ENCODE data around the gene TAOK2.

Gene TAOK2

DNA sequence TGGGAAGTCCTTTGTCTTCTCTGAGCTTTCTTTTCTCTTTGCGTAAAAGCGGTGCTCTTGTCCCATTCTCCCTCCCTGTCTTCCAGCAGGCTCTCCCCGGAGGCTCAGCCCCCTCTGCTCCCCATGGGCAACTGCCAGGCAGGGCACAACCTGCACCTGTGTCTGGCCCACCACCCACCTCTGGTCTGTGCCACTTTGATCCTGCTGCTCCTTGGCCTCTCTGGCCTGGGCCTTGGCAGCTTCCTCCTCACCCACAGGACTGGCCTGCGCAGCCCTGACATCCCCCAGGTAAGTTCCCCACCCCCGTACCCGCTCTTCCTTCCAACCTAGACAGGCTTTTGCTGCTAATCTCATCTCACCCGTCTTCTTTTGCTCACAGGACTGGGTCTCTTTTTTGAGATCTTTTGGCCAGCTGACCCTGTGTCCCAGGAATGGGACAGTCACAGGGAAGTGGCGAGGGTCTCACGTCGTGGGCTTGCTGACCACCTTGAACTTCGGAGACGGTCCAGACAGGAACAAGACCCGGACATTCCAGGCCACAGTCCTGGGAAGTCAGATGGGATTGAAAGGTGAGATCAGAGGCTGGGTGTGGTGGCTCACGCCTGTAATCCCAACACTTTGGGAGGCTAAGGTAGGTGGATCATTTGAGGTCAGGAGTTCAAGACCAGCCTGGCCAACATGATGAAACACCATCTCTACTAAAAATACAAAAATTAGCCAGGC is 10.5 kb upstream of the TAOK2 start:
- DNase-seq = no peak

- no peak for DNase-seq
These were observed 5.5 kb upstream of the TAOK2 start for GRCh38 chr16:29968205-29968604.

DNA sequence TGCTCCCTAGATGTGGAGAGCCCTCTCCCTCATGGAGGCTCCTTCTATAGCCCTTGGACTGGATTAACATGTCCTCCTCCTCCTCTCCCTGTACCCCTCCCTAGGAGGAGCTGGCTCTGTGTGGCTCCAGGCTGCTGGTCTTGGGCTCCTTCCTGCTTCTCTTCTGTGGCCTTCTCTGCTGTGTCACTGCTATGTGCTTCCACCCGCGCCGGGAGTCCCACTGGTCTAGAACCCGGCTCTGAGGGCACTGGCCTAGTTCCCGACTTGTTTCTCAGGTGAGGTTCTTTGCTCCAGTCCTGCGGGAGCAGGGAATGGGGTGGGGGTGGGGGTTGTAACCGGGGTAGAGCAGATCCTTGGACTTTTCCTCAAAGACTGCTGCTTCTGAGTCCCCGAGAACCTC is 2.4 kb upstream of the TAOK2 start:
- DNase-seq = no peak

DNA sequence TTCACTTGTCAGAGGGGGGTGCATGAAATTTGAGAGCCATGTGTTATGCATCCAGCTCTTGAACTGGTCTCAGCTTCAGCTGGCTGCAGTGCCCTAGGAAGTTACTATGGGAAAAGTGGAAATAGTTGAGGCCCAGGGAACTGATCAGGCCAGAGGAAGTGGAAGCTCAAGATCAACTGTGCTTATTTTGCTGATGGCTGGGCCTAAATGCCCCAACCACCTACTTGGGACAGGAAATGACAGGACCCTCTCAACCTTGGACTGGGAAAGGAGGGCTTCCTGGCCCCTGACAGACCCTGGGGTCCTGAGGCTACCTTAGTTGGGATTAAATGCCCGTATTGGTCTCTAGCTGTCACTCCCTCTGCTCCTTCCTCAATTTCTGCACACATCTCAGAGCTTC is 1.2 kb upstream of the TAOK2 start:
- DNase-seq = no peak

GRCh38 chr16:29972992-29973383 is 680 bp upstream of the TAOK2 start:
- DNase-seq = no peak

DNA sequence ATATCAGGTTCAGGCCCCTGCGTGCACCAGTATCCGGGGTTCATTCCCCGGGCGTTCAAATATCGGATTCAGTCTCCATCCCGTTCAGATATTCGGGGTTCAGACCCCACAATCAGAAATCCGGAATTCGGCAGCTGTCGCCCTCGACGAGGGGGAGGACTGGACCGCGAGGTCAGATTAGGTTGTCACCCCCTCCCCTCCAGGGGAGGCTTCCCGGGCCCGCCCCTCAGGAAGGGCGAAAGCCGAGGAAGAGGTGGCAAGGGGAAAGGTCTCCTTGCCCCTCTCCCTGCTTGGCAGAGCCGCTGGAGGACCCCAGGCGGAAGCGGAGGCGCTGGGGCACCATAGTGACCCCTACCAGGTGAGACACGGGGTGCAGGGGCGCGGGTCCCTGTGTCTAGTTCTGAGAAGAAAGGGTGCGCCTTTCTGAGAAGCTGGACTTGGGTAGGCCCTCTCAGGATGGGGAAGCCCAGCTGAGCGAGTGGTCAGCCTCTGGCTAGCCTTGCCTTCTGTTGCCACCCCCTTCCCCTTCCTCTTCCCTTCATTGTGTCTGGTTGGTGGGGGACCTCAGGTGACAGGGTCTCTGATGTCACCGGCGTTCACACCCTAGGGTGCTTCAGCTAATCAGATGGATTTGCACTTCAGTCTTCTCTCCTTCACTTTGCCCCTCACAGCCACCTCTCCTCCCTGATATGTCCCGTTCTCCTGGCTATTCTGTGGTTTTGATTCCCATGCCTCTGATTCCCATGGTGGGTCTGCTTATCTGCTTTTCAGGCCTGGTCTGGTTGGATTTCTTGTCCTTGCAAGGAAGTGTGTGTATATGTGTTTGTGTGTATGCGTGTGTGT is 844 bp downstream of the TAOK2 start:
- DNase-seq = no peak

- DNase-seq = no peak
These were observed 1.5 kb downstream of the TAOK2 start for GRCh38 chr16:29975134-29975538.

DNA sequence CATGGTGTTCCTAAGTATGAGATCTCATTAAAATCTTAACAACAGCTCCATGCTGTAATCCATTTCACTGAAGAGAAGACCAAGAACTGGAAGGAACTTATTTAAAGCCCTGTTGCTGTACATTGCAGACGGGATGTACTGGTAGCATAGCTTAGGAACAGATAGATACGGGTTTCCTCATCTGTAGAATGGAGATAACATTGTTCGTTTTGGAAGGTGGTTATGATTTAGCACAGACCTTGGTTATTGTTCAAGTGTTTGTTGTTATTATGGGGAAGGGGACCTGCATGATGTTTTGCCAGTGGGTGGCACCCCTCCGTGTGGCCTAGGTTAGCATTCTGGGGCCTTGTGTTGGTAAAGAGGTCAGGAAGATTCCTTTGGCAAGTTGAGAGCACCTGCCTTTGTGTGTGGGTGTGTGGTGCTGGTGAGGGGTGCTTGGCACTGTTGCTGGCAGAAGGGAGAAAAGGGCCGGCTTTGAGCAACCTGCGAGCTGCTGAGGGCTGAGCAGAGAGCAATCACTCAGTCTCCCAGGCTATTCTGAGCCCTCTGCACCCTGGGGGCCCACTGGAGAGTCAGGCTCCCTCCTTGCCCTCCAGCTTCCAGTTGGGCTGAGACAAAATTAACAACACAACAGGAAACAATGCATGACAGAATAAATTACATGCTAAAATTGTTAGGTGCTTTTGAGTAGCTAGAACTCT is 2.3 kb downstream of the TAOK2 start:
- DNase-seq = no peak

- no peak for DNase-seq
These were observed 3.6 kb downstream of the TAOK2 start for GRCh38 chr16:29977063-29977825.

DNA sequence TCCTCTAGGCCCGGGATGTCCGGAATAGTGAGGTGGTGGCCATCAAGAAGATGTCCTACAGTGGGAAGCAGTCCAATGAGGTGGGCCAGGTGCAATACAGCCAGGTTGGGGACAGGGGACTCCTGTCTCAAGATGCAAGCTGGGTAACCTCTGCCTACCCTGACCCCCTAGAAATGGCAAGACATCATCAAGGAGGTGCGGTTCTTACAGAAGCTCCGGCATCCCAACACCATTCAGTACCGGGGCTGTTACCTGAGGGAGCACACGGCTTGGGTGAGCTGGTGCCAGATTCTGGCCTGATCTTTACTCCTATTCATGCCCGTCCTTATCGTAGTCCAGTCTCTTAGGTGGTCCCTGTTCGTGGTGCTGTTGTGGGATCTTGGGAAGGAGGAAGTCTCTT is 4.4 kb downstream of the TAOK2 start:
- DNase-seq = no peak

GRCh38 chr16:29978564-29979270 is 5.0 kb downstream of the TAOK2 start:
- no peak for DNase-seq

DNA sequence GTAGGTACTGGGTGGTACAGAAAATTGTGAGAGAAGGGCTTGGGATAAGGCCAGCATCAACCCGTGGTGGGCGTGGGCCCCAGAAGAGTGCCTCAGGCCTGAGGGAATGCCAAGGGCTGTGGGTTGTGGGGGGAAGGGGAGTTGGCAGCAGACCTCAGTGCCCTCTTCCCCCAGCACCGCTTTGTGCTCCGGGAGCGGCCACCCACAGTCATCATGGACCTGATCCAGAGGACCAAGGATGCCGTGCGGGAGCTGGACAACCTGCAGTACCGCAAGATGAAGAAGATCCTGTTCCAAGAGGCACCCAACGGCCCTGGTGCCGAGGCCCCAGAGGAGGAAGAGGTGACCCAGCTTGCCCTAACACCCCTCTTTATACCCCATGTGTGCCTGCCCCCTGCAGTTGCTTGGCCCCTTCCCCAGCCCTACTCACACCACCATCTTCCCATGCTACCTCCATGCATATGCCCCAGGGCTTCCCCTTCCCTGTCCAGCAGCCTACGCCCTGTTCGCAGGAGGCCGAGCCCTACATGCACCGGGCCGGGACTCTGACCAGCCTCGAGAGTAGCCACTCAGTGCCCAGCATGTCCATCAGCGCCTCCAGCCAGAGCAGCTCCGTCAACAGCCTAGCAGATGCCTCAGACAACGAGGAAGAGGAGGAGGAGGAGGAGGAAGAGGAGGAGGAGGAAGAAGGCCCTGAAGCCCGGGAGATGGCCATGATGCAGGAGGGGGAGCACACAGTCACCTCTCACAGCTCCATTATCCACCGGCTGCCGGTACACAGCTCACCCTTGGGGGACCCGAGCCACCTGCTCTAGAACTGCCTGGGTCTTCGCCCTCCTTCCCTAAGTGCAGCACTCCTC is 9.1 kb downstream of the TAOK2 start:
- DNase-seq = no peak

- no peak for DNase-seq
These were observed 9.9 kb downstream of the TAOK2 start for GRCh38 chr16:29983420-29984136.

- no peak for DNase-seq
These were observed 10.6 kb downstream of the TAOK2 start for GRCh38 chr16:29984137-29984763.

- no peak for DNase-seq
These were observed 11.1 kb downstream of the TAOK2 start for GRCh38 chr16:29984764-29985147.

- no peak for DNase-seq
These were observed 11.7 kb downstream of the TAOK2 start for GRCh38 chr16:29985271-29985811.

- no peak for DNase-seq
These were observed 12.6 kb downstream of the TAOK2 start for GRCh38 chr16:29986231-29986630.

DNA sequence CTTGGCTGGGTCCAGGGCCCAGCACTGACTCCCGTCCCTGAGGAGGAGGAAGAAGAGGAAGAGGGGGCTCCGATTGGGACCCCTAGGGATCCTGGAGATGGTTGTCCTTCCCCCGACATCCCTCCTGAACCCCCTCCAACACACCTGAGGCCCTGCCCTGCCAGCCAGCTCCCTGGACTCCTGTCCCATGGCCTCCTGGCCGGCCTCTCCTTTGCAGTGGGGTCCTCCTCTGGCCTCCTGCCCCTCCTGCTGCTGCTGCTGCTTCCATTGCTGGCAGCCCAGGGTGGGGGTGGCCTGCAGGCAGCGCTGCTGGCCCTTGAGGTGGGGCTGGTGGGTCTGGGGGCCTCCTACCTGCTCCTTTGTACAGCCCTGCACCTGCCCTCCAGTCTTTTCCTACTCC is 13.3 kb downstream of the TAOK2 start:
- DNase-seq = no peak

GRCh38 chr16:29987371-29988085 is 13.9 kb downstream of the TAOK2 start:
- DNase-seq = no peak

Measured in COR-L47 (cell line).